ENCODE data around the gene DEPP1. TPM values are rescaled to one million over a fixed set of nuclear protein-coding genes. Genes with fewer than 3 reads are reported as not detected.

DEPP1 gene
- polyA plus RNA-seq, 1 experiment = 11.9 TPM

- CTCF ChIA-PET = interaction anchor here (1.2 to 9.8 kb wide), 2 partner anchors 10 to 34 kb away, joined by 3 to 87 read pairs; partner anchors contain the start of gene DEPP1
- TF ChIP-seq CTCF (IDR thresholded peaks at IDR 0.05; ENCODE audit: insufficient read depth, low read depth, low read length) = no peak
- Histone ChIP-seq H3K27me3 (ENCODE audit: control insufficient read depth, insufficient read depth, low read length) (no peaks in the 10 kb centered on the region), H3K36me3 (ENCODE audit: control insufficient read depth, insufficient read depth, low read length) (no peaks in the 10 kb centered on the region; the same call in 1 of the 2 replicates), H3K4me3 (ENCODE audit: low read depth, low read length) (no peak overlapping the region)
- POLR2A ChIA-PET = no interaction called here
- no peak for DNase-seq (ENCODE audit: low read depth)
Measured at GRCh38 chr10:44968500-44969400, 9.9 kb downstream of the DEPP1 start.

- no peak overlapping the region for H3K4me3 ChIP-seq (ENCODE audit: low read depth, low read length)
- DNase-seq (ENCODE audit: low read depth) = no peak
- CTCF ChIA-PET = interaction anchor here (0.8 to 9.8 kb wide), 4 partner anchors 8 to 79 kb away, joined by 3 to 87 read pairs (median 4); partner anchors contain the start of gene DEPP1
Measured at GRCh38 chr10:44968091-44968490, 10.5 kb downstream of the DEPP1 start.

GRCh38 chr10:44967616-44968015 lies 11.0 kb downstream of the DEPP1 start:
- DNase-seq (ENCODE audit: low read depth) = no peak
- Histone ChIP-seq H3K36me3 (ENCODE audit: control insufficient read depth, insufficient read depth, low read length) (no peaks in the 10 kb centered on the region; the same call in 1 of the 2 replicates), H3K27me3 (ENCODE audit: control insufficient read depth, insufficient read depth, low read length) (no peaks in the 10 kb centered on the region), H3K4me3 (ENCODE audit: low read depth, low read length) (no peak overlapping the region)
- CTCF ChIA-PET = interaction anchor here (0.8 to 9.8 kb wide), 4 partner anchors 8 to 80 kb away, joined by 3 to 87 read pairs (median 4); partner anchors contain the start of gene DEPP1
- no peak for TF ChIP-seq CTCF (IDR thresholded peaks at IDR 0.05; ENCODE audit: insufficient read depth, low read depth, low read length)
- POLR2A ChIA-PET = no interaction called here

More at GRCh38 chr10:44968091-44968490, 10.5 kb downstream of the DEPP1 start:
- Histone ChIP-seq H3K27me3 (ENCODE audit: control insufficient read depth, insufficient read depth, low read length) (no peaks in the 10 kb centered on the region), H3K36me3 (ENCODE audit: control insufficient read depth, insufficient read depth, low read length) (no peaks in the 10 kb centered on the region; the same call in 1 of the 2 replicates)
- POLR2A ChIA-PET = no interaction called here
- no peak for TF ChIP-seq CTCF (IDR thresholded peaks at IDR 0.05; ENCODE audit: insufficient read depth, low read depth, low read length)

GRCh38 chr10:44966816-44967509 lies 11.6 kb downstream of the DEPP1 start:
- no peak overlapping the region for H3K4me3 ChIP-seq (ENCODE audit: low read depth, low read length)
- no peak for DNase-seq (ENCODE audit: low read depth)
- ChIA-PET POLR2A (interaction anchor here (0.6 kb wide), 1 partner anchor 36 kb away, joined by 3 read pairs; no protein-coding TSS in a partner anchor), CTCF (interaction anchor here (0.8 to 9.8 kb wide), 8 partner anchors 9 to 80 kb away, joined by 3 to 87 read pairs (median 4); partner anchors contain the start of genes DEPP1 and ZNF22)
- H3K36me3 ChIP-seq (ENCODE audit: control insufficient read depth, insufficient read depth, low read length) = no peaks in the 10 kb centered on the region; the same call in 1 of the 2 replicates
- 0 out of 2 replicates have a peak, but pooled peaks have one; percentile 17 for TF ChIP-seq CTCF (IDR thresholded peaks at IDR 0.05; ENCODE audit: insufficient read depth, low read depth, low read length)
- H3K27me3 ChIP-seq (ENCODE audit: control insufficient read depth, insufficient read depth, low read length) = no peaks in the 10 kb centered on the region
